Activated CD8-positive, alpha-beta memory T cell treated with anti-CD3 and anti-CD28 coated beads for 4 hours (primary cell): ENCODE results near the gene BICRA.

ENCODE experiments used
- DNase-seq, 2 donors: peaks; one replicate each; pipeline ENCODE4 v3.0.0-alpha.2; 2020; ENCODE audit warnings: low read depth in 2 of 2

Gene BICRA

DNA sequence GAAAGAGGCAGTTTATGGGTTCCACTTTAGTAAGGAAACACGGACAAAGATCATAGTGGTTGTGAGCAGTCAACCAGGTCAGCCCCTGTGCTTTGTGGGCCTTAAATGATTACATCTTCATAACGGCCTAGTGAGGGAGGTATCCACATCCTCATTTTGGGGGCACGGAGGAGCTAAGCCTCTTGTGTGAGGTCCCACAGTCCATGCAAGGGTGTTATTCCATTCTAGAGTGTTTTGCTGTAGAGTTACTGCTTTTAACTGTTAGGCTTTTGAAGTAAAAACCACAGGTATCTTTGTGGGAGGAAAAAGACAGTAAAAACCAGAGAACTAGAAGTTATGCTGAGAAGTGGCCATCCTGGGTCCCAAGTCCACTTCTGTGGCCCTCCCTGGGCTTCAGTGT is 140.4 kb downstream of the BICRA start:
- no peak for DNase-seq

DNA sequence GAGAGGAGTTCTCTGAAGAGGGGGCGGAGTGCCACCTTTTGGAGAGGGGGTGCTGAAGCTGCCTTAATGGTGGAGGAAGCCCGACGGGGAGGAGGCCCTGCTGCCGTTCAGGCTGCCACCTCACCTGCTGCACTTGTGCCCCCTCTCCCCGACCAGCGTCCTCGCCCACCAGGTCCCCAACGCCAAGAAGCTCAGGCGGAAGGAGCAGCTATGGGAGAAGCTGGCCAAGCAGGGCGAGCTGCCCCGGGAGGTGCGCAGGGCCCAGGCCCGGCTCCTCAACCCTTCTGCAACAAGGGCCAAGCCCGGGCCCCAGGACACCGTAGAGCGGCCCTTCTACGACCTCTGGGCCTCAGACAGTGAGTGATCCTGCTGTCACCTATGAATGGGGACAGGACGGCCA is 141.8 kb downstream of the BICRA start:
- no peak for DNase-seq

DNA sequence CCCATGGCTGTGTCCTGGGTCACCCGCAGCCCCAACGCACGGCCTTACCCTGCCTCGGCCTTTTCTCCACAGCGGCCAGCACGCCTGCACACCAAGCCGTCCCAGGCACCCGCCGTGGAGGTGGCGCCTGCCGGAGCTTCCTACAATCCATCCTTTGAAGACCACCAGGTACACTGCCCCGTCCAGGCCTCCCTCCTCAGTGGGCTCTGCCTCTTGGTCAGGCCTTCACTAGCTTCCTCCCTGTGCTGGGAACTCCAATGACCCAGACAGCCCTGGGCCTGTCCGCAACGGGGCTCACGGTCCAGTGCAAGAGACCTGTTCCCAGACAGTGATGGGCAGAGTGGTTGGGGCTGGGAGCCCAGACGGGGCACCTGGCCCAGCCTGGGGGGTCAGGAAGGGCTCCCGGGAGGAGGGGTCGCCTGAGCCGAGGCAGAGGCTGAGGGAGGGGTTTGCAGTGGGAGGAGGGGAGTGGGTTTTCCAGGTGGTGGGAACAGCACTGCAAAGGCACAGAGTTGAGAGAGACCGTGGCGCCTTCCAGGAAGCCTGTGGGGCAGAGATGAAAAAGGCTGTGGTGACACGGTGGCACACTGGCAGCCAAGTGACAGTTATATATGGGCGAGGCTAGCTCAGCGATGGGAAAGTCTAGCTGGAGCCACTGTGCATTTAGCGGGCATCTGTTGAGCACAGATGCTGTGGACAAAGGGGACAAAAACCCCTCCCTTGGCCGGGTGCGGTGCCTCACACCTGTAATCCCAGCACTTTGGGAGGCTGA is 143.7 kb downstream of the BICRA start:
- DNase-seq = no peak
